ENCODE data around the gene TSPAN32. TPM values are rescaled to one million over a fixed set of nuclear protein-coding genes. Genes with fewer than 3 reads are reported as not detected.

Gene TSPAN32
- polyA plus RNA-seq, 4 donors = 1.9 to 3.4 (median 2.1) TPM

- DNase-seq (ENCODE audit: low read depth in 4 of 4, low spot score in 2 of 4) = no peak
Measured at GRCh38 chr11:2302306-2302895, 588 bp downstream of the TSPAN32 start.

DNA sequence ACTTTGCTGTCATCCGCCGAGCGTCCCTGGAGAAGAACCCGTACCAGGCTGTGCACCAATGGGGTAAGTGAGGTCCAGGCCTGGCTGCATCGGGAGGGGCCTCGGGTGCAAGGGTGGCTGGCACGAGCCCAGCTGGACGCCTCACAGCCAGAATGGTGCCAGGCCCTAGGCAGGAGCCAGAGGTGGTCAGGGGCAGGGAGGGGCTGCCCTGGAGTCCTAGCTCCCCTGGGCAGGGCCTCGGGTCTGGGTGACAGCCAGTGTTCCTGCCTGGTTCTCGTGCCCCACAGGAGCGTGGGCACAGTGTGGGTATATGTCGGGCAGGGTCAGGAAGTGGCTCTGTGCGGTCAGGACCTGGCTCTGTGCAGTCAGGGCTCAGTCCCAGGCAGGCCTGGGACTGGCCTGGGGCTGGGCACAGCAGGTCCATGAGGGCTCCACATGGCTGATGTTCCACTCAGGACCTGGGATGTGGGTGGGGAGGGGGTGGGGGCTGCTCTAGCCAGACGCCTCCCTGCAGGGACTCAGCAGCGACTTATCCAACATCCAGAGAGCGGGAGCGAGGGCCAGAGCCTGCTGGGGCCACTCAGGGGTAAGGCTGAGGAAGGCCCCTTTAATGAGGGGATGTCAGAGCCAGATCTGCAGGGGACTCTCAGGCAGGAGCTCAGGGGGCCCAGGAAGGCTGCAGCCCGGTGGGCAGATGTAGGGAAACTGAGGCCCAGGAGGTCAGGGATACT, 1.2 kb downstream of the TSPAN32 start:
- no peak for DNase-seq (ENCODE audit: low read depth in 4 of 4, low spot score in 2 of 4)

GRCh38 chr11:2303627-2304505, 2.1 kb downstream of the TSPAN32 start:
- DNase-seq (ENCODE audit: low read depth in 4 of 4, low spot score in 2 of 4) = no peak

- DNase-seq (ENCODE audit: low read depth in 4 of 4, low spot score in 2 of 4) = no peak
Measured at GRCh38 chr11:2304506-2305139, 2.8 kb downstream of the TSPAN32 start.

- DNase-seq (ENCODE audit: low read depth in 4 of 4, low spot score in 2 of 4) = no peak
Measured at GRCh38 chr11:2305140-2305778, 3.4 kb downstream of the TSPAN32 start.

GRCh38 chr11:2305788-2306451, 4.1 kb downstream of the TSPAN32 start:
- DNase-seq (ENCODE audit: low read depth in 4 of 4, low spot score in 2 of 4) = peak in 1 of 4 donors; percentile 37

DNA sequence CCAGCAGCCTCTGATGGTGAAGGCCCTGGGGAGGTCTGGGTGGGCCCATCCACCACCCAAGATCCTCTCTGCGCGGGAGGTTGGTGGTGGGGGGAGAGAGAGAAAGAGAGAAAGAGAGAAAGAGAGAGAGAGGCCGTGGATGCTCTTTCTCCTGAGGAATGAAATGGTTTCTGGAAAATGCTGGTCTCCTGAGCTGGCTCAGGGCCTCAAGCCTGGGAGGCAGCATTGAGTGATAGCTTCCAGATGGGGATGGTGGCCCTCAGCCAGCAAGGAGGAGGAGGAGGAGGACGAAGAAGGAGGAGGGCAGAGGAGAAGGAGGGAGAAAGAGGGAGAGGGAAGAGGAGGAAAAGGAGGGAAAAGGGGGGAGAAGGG, 4.6 kb downstream of the TSPAN32 start:
- peak in 3 of 4 donors; percentile 78 to 82 (median 80) for DNase-seq (ENCODE audit: low read depth in 4 of 4, low spot score in 2 of 4)

DNA sequence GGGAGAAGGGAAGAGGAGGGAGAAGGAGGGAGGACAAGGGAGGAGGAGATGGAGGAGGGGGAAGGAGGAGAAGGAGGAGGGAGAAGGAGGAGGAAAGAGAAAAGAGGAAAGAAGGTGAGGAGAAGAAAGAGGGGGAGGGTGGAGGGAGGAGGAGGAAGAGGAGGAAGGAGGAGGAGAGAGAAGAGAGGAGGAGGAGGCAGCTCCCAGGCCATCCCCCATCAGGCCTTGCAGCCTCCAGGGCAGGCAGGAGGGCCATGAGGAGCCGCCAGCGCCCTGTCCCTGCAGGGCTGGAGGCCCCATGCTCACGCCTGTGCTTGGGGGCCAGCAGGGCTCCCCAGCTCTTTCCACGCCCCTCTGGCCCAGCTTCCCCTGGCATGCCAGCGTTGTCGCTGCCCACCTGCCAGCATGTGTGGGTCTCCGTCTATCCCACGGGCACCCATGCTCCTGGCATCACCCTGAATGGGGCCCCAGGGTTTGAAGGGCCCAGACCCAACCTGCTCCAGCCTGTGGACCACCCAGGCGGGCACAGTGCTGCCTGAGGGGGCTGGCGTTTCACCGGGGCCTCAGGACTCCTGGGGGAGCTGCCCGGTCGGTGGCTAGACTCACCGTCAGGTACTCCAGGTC, 5.2 kb downstream of the TSPAN32 start:
- DNase-seq (ENCODE audit: low read depth in 4 of 4, low spot score in 2 of 4) = peak in 1 of 4 donors; percentile 54

GRCh38 chr11:2307501-2308331, 5.9 kb downstream of the TSPAN32 start:
- no peak for DNase-seq (ENCODE audit: low read depth in 4 of 4, low spot score in 2 of 4)

GRCh38 chr11:2308713-2309112, 6.9 kb downstream of the TSPAN32 start:
- DNase-seq (ENCODE audit: low read depth in 4 of 4, low spot score in 2 of 4) = no peak

- no peak for DNase-seq (ENCODE audit: low read depth in 4 of 4, low spot score in 2 of 4)
Measured at GRCh38 chr11:2309251-2310072, 7.6 kb downstream of the TSPAN32 start.

DNA sequence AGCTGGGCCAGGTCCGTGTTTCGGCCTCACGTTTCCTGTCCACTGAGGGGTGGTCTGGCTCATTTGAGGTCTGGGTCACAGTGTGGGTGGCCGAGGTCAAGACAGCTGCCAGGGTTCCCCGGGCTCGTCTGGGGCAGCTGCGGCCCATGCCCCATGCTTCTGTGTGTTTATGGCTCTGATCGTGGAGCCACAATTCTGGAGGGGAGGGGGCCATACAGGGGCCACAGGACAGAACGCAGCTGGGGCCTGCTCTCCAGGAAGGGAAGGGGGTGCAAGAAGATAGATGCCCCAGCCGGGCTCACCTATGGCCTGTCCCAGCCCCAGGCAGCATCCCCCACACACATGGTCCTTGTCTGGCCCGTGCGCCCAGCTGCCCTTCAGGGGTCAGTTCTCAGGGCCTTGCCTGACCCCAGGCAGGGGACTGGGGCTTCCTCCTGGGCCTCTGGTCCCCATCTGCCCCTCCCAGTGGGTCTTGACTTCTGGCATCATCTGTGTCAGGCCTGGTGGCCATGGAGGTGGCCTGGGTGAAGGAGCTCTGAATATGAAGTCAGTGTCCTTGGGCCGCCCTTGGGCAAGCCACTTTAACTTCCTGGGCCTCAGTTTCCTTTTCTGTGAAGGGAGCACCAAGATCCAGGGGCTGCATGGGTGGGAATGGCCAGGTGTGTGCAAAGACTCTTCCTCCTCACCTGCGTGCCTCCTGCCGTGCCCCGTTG, 8.4 kb downstream of the TSPAN32 start:
- no peak for DNase-seq (ENCODE audit: low read depth in 4 of 4, low spot score in 2 of 4)

- DNase-seq (ENCODE audit: low read depth in 4 of 4, low spot score in 2 of 4) = no peak
Measured at GRCh38 chr11:2310786-2311352, 9.1 kb downstream of the TSPAN32 start.

- DNase-seq (ENCODE audit: low read depth in 4 of 4, low spot score in 2 of 4) = no peak
Measured at GRCh38 chr11:2311353-2312133, 9.7 kb downstream of the TSPAN32 start.

DNA sequence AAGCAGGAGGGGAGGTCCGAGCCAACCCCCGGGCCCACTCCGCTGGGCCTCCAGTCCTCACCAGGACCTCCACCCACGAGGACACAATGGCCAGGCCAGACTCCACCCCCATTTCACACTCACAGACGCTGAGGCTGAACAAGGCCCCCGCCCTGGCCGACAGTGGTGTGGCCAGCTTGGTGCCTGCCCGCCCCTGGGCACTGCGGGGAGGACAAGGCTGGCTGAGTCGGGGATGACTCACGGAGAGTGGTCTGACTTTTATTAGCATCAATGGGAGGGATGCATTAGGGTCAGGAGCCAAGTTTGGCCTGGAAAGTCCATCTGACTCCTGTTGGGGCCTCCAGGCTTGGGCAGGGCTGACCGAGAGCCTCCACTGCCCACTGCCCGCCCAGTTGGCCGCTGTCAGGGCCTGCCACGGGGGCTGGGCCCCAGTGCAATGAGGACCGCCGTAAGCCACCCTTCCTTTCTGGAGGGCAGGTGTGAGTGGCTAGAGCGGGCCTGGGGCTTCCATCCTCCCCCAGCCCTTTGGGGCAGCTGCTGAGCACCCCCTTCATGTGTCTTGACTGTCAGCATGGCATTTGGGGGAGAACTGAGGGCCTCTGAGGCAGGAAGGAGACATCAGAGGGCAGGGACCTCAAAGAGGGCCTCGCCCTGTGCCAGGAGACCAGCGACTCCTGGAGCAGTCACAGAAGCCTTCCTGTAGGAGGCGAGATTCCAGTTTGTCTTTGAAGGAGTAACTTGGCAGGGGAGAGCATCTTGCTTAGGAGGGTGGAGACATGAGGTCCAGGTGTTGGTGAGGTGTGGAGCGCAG, 10.6 kb downstream of the TSPAN32 start:
- DNase-seq (ENCODE audit: low read depth in 4 of 4, low spot score in 2 of 4) = no peak

Measured in left renal cortex interstitium (tissue), 4 donors.